ENCODE measurements around the gene GPATCH8.

DNA sequence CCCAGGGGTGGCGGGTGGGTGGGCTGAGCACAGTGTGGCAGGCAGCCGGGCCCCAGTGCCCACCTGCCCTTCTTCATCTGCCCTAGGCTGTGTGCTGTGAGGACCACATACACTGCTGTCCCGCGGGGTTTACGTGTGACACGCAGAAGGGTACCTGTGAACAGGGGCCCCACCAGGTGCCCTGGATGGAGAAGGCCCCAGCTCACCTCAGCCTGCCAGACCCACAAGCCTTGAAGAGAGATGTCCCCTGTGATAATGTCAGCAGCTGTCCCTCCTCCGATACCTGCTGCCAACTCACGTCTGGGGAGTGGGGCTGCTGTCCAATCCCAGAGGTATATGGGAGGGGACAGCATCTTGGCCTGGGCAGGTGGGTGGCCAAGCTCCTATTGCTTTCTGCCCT is 151.7 kb downstream of the GPATCH8 start:
- TF ChIP-seq ZNF274 (IDR thresholded peaks at IDR 0.05; ENCODE audit: low read depth, low read length) (no peak), SUZ12 (IDR thresholded peaks at IDR 0.05; ENCODE audit: extremely low read depth, insufficient read depth, insufficient read length) (no peak)

Data from NT2/D1 (cell line).